Activated CD4-positive, alpha-beta T cell treated with anti-CD3 and anti-CD28 coated beads for 36 hours (primary cell): ENCODE data around the gene CD34. TPM values are rescaled to one million over a fixed set of nuclear protein-coding genes. Genes with fewer than 3 reads are reported as not detected.

Source experiments
- ATAC-seq: fragments of 200-7000 bp; cut with Tn5 transposase; one replicate; pipeline ENCODE4 v1.10.0; 2021; ENCODE audit warnings: mild to moderate bottlenecking, moderate library complexity
- CTCF ChIA-PET: fragments of 350-600 bp; sonication (Branson Sonifier 250); formaldehyde crosslinking; loops from one replicate; lab custom pipeline; 2021; ENCODE audit warnings: antibody characterized with exemption; lab: Charles Lee
- POLR2A ChIA-PET: fragments of 350-600 bp; sonication (Branson Sonifier 250); formaldehyde crosslinking; loops from one replicate; lab custom pipeline; 2021; ENCODE audit warnings: antibody characterized with exemption, inconsistent platforms; lab: Charles Lee
- DNase-seq: peaks from one replicate; pipeline ENCODE4 v3.0.0-alpha.2; 2020
- H3K27ac Mint-ChIP-seq: one replicate; pipeline ENCODE4 v1.8.0; 2021; ENCODE audit warnings: mixed read lengths
- H3K27me3 Mint-ChIP-seq: one replicate; pipeline ENCODE4 v1.8.0; 2021; ENCODE audit warnings: mixed read lengths
- H3K36me3 Mint-ChIP-seq: one replicate; pipeline ENCODE4 v1.8.0; 2021; ENCODE audit warnings: low read depth, mixed read lengths
- H3K4me1 Mint-ChIP-seq: one replicate; pipeline ENCODE4 v1.8.0; 2021; ENCODE audit warnings: mixed read lengths
- H3K4me3 Mint-ChIP-seq: one replicate; pipeline ENCODE4 v1.8.0; 2021; ENCODE audit warnings: mild to moderate bottlenecking, moderate library complexity, mixed read lengths
- H3K9me3 Mint-ChIP-seq: one replicate; pipeline ENCODE4 v1.8.0; 2021; ENCODE audit warnings: low read depth, mixed read lengths
- intact Hi-C, 2 experiments: fragments of 100-400 bp; cut with DNase I in 1 of 2; cut with micrococcal nuclease in 1 of 2; formaldehyde crosslinking; loops; one replicate each; pipeline versions ENCODE4 v1.14.2 to v1.15.1; 2022 to 2024; cut with DNase I, micrococcal nuclease
- total RNA-seq, 2 experiments: library from RNA; stranded (reverse); gene quantifications; one replicate each; pipeline ENCODE4 v1.2.3, GENCODE V29; 2021

Gene CD34
- total RNA-seq, 2 experiments from 2014 or later: 0.02 to 0.04 TPM

GRCh38 chr1:207866471-207867135 lies 44.3 kb downstream of the CD34 start:
- H3K27ac Mint-ChIP-seq: peak overlapping the region; percentile 89
- peaks cover 49% of the 10 kb centered on the region for H3K36me3 Mint-ChIP-seq
- H3K4me1 Mint-ChIP-seq: peaks cover 85% of the 10 kb centered on the region
- H3K27me3 Mint-ChIP-seq: no peaks in the 10 kb centered on the region
- peak; percentile 69 for DNase-seq
- peak; percentile 34 for ATAC-seq
- intact Hi-C loops: loop anchor here (1.0 to 10.0 kb wide), 4 partner anchors 16 to 1888 kb away; partner anchors contain the start of genes PFKFB2 (in 1 of the 2), TRAF3IP3 (in 1 of the 2) and YOD1 (in 1 of the 2)
- no peaks in the 10 kb centered on the region for H3K9me3 Mint-ChIP-seq
- peak overlapping the region; percentile 90 for H3K4me3 Mint-ChIP-seq
- ChIA-PET POLR2A (interaction anchor here (2.6 kb wide), 1 partner anchor 43 kb away, joined by 19 read pairs; no protein-coding TSS in a partner anchor), CTCF (interaction anchor here (1.2 to 17.2 kb wide), 3 partner anchors 32 to 69 kb away, joined by 3 to 297 read pairs (median 28); no protein-coding TSS in a partner anchor)

- H3K4me1 Mint-ChIP-seq: peaks cover 64% of the 10 kb centered on the region
- POLR2A ChIA-PET: interaction anchor here (0.7 to 1.3 kb wide), 2 partner anchors 11 to 42 kb away, joined by 3 to 8 read pairs; no protein-coding TSS in a partner anchor
- intact Hi-C loops: loop anchor here (1.0 to 10.0 kb wide), 3 partner anchors 36 to 1891 kb away; partner anchors contain the start of genes PFKFB2 (in 1 of the 2), TRAF3IP3 (in 1 of the 2) and YOD1 (in 1 of the 2)
These were observed 46.9 kb downstream of the CD34 start for GRCh38 chr1:207863893-207864535.

GRCh38 chr1:207862241-207862787 lies 48.6 kb downstream of the CD34 start:
- Mint-ChIP-seq H3K4me1 (peaks cover 61% of the 10 kb centered on the region), H3K27me3 (no peaks in the 10 kb centered on the region), H3K36me3 (peaks cover 51% of the 10 kb centered on the region), H3K27ac (peak overlapping the region; percentile 81), H3K4me3 (no peak overlapping the region), H3K9me3 (no peaks in the 10 kb centered on the region)
- ChIA-PET POLR2A (interaction anchor here (1.1 kb wide), 1 partner anchor 30 kb away, joined by 3 read pairs; no protein-coding TSS in a partner anchor), CTCF (interaction anchor here (0.8 to 17.2 kb wide), 7 partner anchors 10 to 101 kb away, joined by 3 to 297 read pairs (median 4); no protein-coding TSS in a partner anchor)
- DNase-seq: no peak
- ATAC-seq: no peak
- intact Hi-C loops: loop anchor here in 1 of 2 experiments (10.0 kb wide), 2 partner anchors 808 to 1892 kb away; partner anchors contain the start of genes PFKFB2, TRAF3IP3 and YOD1

More at GRCh38 chr1:207863893-207864535, 46.9 kb downstream of the CD34 start:
- H3K27me3 Mint-ChIP-seq: no peaks in the 10 kb centered on the region
- no peaks in the 10 kb centered on the region for H3K9me3 Mint-ChIP-seq
- CTCF ChIA-PET: interaction anchor here (0.6 to 17.2 kb wide), 6 partner anchors 10 to 38 kb away, joined by 3 to 297 read pairs (median 4); no protein-coding TSS in a partner anchor
- peaks cover 53% of the 10 kb centered on the region for H3K36me3 Mint-ChIP-seq
- peak; percentile 70 for DNase-seq
- peak overlapping the region; percentile 66 for H3K27ac Mint-ChIP-seq
- peak overlapping the region; percentile 6 for H3K4me3 Mint-ChIP-seq
- ATAC-seq: peak; percentile 56

- CTCF ChIA-PET: interaction anchor here (0.8 to 17.2 kb wide), 6 partner anchors 9 to 101 kb away, joined by 3 to 297 read pairs (median 7); no protein-coding TSS in a partner anchor
- intact Hi-C loops: loop anchor here in 1 of 2 experiments (10.0 kb wide), 2 partner anchors 807 to 1893 kb away; partner anchors contain the start of genes PFKFB2, TRAF3IP3 and YOD1
These were observed 49.3 kb downstream of the CD34 start for GRCh38 chr1:207861442-207862177.

DNA sequence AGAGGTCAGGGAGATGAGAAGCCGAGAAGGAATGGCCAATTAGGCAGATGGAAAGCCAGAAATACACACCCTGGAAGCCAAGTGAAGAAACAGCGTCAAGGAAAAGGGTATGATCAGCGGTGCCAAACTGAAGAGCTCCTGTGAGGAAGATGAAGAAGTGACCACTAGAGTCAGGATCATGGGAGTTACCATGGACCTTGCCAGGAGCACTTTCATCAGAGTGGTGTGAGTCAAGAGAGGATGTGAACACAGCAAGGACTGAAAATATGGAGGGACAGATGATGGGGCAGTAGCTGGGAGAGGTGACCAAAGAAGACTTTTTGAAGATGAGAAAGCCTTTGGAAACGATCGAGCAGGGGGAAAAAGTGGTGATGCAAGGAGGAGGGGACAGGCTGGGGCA lies 50.4 kb downstream of the CD34 start:
- Mint-ChIP-seq H3K4me3 (no peak overlapping the region), H3K27me3 (no peaks in the 10 kb centered on the region), H3K27ac (no peak overlapping the region), H3K9me3 (no peaks in the 10 kb centered on the region), H3K4me1 (peaks cover 59% of the 10 kb centered on the region), H3K36me3 (peaks cover 46% of the 10 kb centered on the region)
- POLR2A ChIA-PET: no interaction called here
- intact Hi-C loops: loop anchor here in 1 of 2 experiments (10.0 kb wide), 2 partner anchors 806 to 1894 kb away; partner anchors contain the start of genes PFKFB2, TRAF3IP3 and YOD1
- ATAC-seq: no peak
- CTCF ChIA-PET: interaction anchor here (1.1 kb wide), 1 partner anchor 28 kb away, joined by 3 read pairs; no protein-coding TSS in a partner anchor
- DNase-seq: no peak

More at GRCh38 chr1:207861442-207862177, 49.3 kb downstream of the CD34 start:
- peak overlapping the region; percentile 18 for H3K4me3 Mint-ChIP-seq
- H3K9me3 Mint-ChIP-seq: no peaks in the 10 kb centered on the region
- H3K27ac Mint-ChIP-seq: peak overlapping the region; percentile 81
- no peaks in the 10 kb centered on the region for H3K27me3 Mint-ChIP-seq
- H3K4me1 Mint-ChIP-seq: peaks cover 59% of the 10 kb centered on the region
- H3K36me3 Mint-ChIP-seq: peaks cover 48% of the 10 kb centered on the region
- POLR2A ChIA-PET: interaction anchor here (0.9 to 1.1 kb wide), 2 partner anchors 30 to 38 kb away, joined by 3 read pairs; no protein-coding TSS in a partner anchor
- DNase-seq (peak; percentile 59), ATAC-seq (peak; percentile 55)

DNA sequence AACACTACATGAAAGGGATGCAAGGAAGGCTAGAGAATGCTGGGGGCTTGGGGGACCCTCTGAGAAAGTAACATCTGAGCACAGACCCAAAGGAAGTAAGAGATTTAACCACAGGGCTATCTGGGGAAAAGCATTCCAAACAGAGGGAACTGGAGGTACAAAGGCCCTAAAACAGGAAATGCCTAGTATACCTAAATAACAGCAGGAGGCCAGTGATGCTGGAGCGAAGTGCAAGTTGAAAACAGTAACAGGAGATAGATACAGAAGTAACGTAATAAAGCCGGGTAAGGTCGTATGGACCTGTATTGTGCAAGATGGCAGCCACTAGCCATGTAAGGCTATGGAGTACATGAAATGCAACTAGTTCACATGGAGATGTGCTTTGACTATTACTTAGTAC lies 52.1 kb downstream of the CD34 start:
- Mint-ChIP-seq H3K4me1 (peaks cover 53% of the 10 kb centered on the region), H3K9me3 (no peaks in the 10 kb centered on the region), H3K27ac (no peak overlapping the region), H3K36me3 (peaks cover 40% of the 10 kb centered on the region), H3K4me3 (no peak overlapping the region), H3K27me3 (no peaks in the 10 kb centered on the region)
- ChIA-PET CTCF (interaction anchor here (0.8 to 1.2 kb wide), 3 partner anchors 10 to 31 kb away, joined by 3 to 5 read pairs (median 3); no protein-coding TSS in a partner anchor), POLR2A (no interaction called here)
- DNase-seq (no peak), ATAC-seq (no peak)
- intact Hi-C loops: no loop called here

GRCh38 chr1:207858281-207858680 lies 52.6 kb downstream of the CD34 start:
- no peaks in the 10 kb centered on the region for H3K27me3 Mint-ChIP-seq
- no peak overlapping the region for H3K27ac Mint-ChIP-seq
- no peak for DNase-seq
- H3K36me3 Mint-ChIP-seq: peaks cover 37% of the 10 kb centered on the region
- intact Hi-C loops: no loop called here
- no peaks in the 10 kb centered on the region for H3K9me3 Mint-ChIP-seq
- no peak overlapping the region for H3K4me3 Mint-ChIP-seq
- ChIA-PET CTCF (interaction anchor here (0.8 to 1.2 kb wide), 3 partner anchors 11 to 31 kb away, joined by 3 to 5 read pairs (median 3); no protein-coding TSS in a partner anchor), POLR2A (interaction anchor here (0.6 kb wide), 1 partner anchor 11 kb away, joined by 3 read pairs; no protein-coding TSS in a partner anchor)
- H3K4me1 Mint-ChIP-seq: peaks cover 54% of the 10 kb centered on the region
- no peak for ATAC-seq

GRCh38 chr1:207857447-207857846 lies 53.5 kb downstream of the CD34 start:
- Mint-ChIP-seq H3K36me3 (peaks cover 31% of the 10 kb centered on the region), H3K9me3 (no peaks in the 10 kb centered on the region), H3K4me1 (peaks cover 54% of the 10 kb centered on the region), H3K4me3 (no peak overlapping the region), H3K27me3 (no peaks in the 10 kb centered on the region), H3K27ac (no peak overlapping the region)
- CTCF ChIA-PET: no interaction called here
- ATAC-seq: no peak
- intact Hi-C loops: no loop called here
- POLR2A ChIA-PET: no interaction called here
- no peak for DNase-seq

GRCh38 chr1:207856276-207857023 lies 54.5 kb downstream of the CD34 start:
- H3K4me1 Mint-ChIP-seq: peaks cover 48% of the 10 kb centered on the region
- POLR2A ChIA-PET: interaction anchor here (0.7 to 0.9 kb wide), 3 partner anchors 9 to 1208 kb away, joined by 3 read pairs; no protein-coding TSS in a partner anchor

More at GRCh38 chr1:207856276-207857023, 54.5 kb downstream of the CD34 start:
- CTCF ChIA-PET: interaction anchor here (0.6 to 1.5 kb wide), 5 partner anchors 12 to 30 kb away, joined by 3 to 4 read pairs (median 3); no protein-coding TSS in a partner anchor
- intact Hi-C loops: no loop called here
- DNase-seq (no peak), ATAC-seq (peak; percentile 72)
- no peaks in the 10 kb centered on the region for H3K27me3 Mint-ChIP-seq
- no peaks in the 10 kb centered on the region for H3K9me3 Mint-ChIP-seq
- no peak overlapping the region for H3K4me3 Mint-ChIP-seq
- H3K36me3 Mint-ChIP-seq: peaks cover 25% of the 10 kb centered on the region
- H3K27ac Mint-ChIP-seq: no peak overlapping the region
